ENCODE measurements around the gene NKD1. TPM values are rescaled to one million over a fixed set of nuclear protein-coding genes. Genes with fewer than 3 reads are reported as not detected.

The NKD1 gene
- total RNA-seq, 1 experiment from 2014 or later, result 11.4 TPM

DNA sequence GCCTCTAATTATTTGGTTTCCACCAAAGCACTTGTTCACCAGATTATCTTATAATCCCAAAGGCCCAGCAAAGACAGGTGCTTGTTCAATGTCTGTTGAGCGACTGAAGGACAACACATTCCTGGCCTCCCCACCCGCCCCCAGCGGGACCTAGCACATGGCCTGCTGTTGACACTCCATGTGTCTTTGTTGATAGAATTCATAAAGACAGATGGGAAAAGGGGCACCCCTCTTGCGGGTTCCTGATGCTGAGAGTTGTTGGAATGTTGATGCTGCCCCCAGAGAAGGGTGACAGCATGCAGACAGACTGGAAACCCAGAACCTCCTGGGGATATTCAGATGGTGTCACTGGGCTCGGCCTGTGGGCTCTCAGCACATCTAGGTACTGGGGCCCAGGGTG, 96.0 kb downstream of the NKD1 start:
- no peaks in the 10 kb centered on the region for H4K20me1 ChIP-seq (ENCODE audit: insufficient read depth)

More for the DNA sequence above, 96.0 kb downstream of the NKD1 start:
- Histone ChIP-seq H3K9me3 (ENCODE audit: control insufficient read depth in 1 of 2, insufficient read depth in 1 of 2, low read depth in 1 of 2, low read length in 2 of 2) (no peaks in the 10 kb centered on the region), H3K9me2 (ENCODE audit: insufficient read depth) (no peaks in the 10 kb centered on the region), H3K27me3 (ENCODE audit: insufficient read depth, low read length) (no peaks in the 10 kb centered on the region), H3K36me3 (ENCODE audit: control insufficient read depth in 1 of 2, insufficient read depth in 2 of 2, low read length in 2 of 2) (no peaks in the 10 kb centered on the region), H3K4me2 (ENCODE audit: low read length) (no peak overlapping the region), H3K4me3 (replicated peaks in 1 of 2; ENCODE audit: low read depth in 1 of 2, low read length in 2 of 2) (no peak overlapping the region), H2AFZ (ENCODE audit: low read depth, low read length, poor library complexity, severe bottlenecking) (no peak overlapping the region), H3K27ac (ENCODE audit: low read depth, low read length) (no peak overlapping the region), H3K4me1 (ENCODE audit: control insufficient read depth in 1 of 2, insufficient read depth in 2 of 2, low read length in 2 of 2) (no peaks in the 10 kb centered on the region), H3K79me2 (ENCODE audit: insufficient read depth, low read length) (no peaks in the 10 kb centered on the region), H3K9ac (ENCODE audit: low read length) (no peak overlapping the region)
- RAD21 ChIA-PET (ENCODE audit: low non-redundant PET in 1 of 2, low total read pairs in 2 of 2, uncharacterized antibody in 2 of 2, unreplicated experiment in 2 of 2), result interaction anchor here in 1 of 2 experiments (1.0 kb wide), 1 partner anchor 269 kb away, joined by 3 read pairs; no protein-coding TSS in a partner anchor
- CTCF ChIA-PET, result interaction anchor here (0.9 to 1.0 kb wide), 4 partner anchors 97 to 317 kb away, joined by 3 to 6 read pairs (median 3); no protein-coding TSS in a partner anchor
- POLR2A ChIA-PET, result no interaction called here
- intact Hi-C loops (cut with micrococcal nuclease), result no loop called here
- BruUV-seq (replicated peaks), result no TSS peak
- ATAC-seq (no peak), DNase-seq (ENCODE audit: low read depth, low spot score) (no peak)
- TF ChIP-seq ZFX (IDR thresholded peaks at IDR 0.05) (no peak), TCF7L2 (IDR thresholded peaks at IDR 0.05; ENCODE audit: borderline replicate concordance, extremely low read depth, insufficient read depth, insufficient read length) (no peak), POLR2AphosphoS5 (IDR thresholded peaks at IDR 0.05; ENCODE audit: low read depth, low read length) (no peak), ZNF274 (IDR thresholded peaks at IDR 0.05; ENCODE audit: low read depth, low read length) (no peak), SRF (IDR thresholded peaks at IDR 0.05; ENCODE audit: low read depth) (no peak), YY1 (IDR thresholded peaks at IDR 0.05; ENCODE audit: extremely low read depth, insufficient replicate concordance, low read depth, low read length) (no peak), ELF1 (IDR thresholded peaks at IDR 0.05; ENCODE audit: borderline replicate concordance, low read depth) (no peak)
- TF ChIP-seq, protein P1, sequence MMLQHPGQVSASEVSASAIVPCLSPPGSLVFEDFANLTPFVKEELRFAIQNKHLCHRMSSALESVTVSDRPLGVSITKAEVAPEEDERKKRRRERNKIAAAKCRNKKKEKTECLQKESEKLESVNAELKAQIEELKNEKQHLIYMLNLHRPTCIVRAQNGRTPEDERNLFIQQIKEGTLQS (IDR thresholded peaks at IDR 0.05), result no peak
- TF ChIP-seq, protein P2, sequence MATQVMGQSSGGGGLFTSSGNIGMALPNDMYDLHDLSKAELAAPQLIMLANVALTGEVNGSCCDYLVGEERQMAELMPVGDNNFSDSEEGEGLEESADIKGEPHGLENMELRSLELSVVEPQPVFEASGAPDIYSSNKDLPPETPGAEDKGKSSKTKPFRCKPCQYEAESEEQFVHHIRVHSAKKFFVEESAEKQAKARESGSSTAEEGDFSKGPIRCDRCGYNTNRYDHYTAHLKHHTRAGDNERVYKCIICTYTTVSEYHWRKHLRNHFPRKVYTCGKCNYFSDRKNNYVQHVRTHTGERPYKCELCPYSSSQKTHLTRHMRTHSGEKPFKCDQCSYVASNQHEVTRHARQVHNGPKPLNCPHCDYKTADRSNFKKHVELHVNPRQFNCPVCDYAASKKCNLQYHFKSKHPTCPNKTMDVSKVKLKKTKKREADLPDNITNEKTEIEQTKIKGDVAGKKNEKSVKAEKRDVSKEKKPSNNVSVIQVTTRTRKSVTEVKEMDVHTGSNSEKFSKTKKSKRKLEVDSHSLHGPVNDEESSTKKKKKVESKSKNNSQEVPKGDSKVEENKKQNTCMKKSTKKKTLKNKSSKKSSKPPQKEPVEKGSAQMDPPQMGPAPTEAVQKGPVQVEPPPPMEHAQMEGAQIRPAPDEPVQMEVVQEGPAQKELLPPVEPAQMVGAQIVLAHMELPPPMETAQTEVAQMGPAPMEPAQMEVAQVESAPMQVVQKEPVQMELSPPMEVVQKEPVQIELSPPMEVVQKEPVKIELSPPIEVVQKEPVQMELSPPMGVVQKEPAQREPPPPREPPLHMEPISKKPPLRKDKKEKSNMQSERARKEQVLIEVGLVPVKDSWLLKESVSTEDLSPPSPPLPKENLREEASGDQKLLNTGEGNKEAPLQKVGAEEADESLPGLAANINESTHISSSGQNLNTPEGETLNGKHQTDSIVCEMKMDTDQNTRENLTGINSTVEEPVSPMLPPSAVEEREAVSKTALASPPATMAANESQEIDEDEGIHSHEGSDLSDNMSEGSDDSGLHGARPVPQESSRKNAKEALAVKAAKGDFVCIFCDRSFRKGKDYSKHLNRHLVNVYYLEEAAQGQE (IDR thresholded peaks at IDR 0.05; ENCODE audit: low read depth), result no peak
